Measurements from ENCODE around the gene PITX2.

The PITX2 gene

DNA sequence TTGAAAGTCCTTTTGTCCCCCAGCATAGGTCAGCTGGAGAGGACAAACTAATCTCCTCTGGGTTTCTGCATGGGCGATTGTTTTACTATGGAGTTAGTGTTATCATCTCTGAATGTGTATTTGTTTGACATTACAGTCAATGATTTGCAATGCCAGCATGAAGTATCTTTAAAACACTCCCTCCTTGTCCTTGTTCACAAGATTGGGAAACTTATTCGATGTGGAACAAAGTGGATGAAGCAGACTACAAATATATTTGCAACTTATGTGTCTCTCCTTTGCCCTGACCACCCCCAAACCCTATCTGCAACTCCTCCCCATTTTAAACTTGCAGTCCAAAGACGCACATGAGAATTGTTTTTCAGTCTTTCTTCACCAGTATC, 1.5 kb upstream of the PITX2 start:
- Histone ChIP-seq H3K4me3 (no peak overlapping the region), H3K9ac (no peak overlapping the region), H4K20me1 (no peaks in the 10 kb centered on the region), H3K9me3 (peaks cover 70% of the 10 kb centered on the region), H3K4me2 (no peak overlapping the region), H3K27ac (no peak overlapping the region), H3K36me3 (no peaks in the 10 kb centered on the region), H3K27me3 (peaks cover 98% of the 10 kb centered on the region), H3K4me1 (no peaks in the 10 kb centered on the region)
- no peak for TF ChIP-seq Cebpa-rat (IDR thresholded peaks at IDR 0.05)

DNA sequence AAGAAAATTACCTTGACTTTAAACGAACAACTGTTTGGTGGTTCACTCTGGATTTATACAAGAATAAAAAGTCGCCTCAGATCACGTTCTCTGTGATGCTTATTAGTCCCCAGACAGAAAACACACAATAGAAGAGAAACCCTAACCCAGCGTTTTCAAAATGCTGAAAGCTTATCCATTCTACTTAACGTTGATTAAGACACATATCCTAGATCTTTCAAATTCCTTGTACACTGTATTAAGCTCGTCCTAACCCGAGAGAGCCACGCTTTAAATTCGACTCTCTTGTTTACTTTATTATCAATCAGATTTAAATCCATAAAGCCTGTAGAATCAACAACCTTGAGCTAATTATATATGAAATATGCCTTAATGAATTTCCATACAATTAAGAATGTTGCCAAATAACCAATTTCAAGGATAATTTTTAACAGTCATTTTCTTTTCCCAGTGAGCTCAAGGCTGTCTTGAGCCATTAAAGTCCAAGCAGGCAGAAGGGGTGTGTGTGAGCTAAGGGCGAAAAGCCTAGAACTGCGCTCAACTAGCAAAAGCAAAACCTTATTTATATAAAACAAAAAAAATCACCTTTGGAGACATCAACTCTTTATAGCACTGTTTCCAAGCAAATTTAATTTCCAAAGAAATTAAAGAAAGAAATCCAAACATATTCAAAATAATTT, 981 bp upstream of the PITX2 start:
- no peak for TF ChIP-seq Cebpa-rat (IDR thresholded peaks at IDR 0.05)
- no peaks in the 10 kb centered on the region for H3K36me3 ChIP-seq
- H3K9me3 ChIP-seq, result peaks cover 70% of the 10 kb centered on the region
- no peak overlapping the region for H3K4me3 ChIP-seq
- no peaks in the 10 kb centered on the region for H4K20me1 ChIP-seq
- H3K9ac ChIP-seq, result no peak overlapping the region
- no peak overlapping the region for H3K4me2 ChIP-seq
- no peak overlapping the region for H3K27ac ChIP-seq
- H3K27me3 ChIP-seq, result peaks cover 98% of the 10 kb centered on the region
- no peaks in the 10 kb centered on the region for H3K4me1 ChIP-seq

DNA sequence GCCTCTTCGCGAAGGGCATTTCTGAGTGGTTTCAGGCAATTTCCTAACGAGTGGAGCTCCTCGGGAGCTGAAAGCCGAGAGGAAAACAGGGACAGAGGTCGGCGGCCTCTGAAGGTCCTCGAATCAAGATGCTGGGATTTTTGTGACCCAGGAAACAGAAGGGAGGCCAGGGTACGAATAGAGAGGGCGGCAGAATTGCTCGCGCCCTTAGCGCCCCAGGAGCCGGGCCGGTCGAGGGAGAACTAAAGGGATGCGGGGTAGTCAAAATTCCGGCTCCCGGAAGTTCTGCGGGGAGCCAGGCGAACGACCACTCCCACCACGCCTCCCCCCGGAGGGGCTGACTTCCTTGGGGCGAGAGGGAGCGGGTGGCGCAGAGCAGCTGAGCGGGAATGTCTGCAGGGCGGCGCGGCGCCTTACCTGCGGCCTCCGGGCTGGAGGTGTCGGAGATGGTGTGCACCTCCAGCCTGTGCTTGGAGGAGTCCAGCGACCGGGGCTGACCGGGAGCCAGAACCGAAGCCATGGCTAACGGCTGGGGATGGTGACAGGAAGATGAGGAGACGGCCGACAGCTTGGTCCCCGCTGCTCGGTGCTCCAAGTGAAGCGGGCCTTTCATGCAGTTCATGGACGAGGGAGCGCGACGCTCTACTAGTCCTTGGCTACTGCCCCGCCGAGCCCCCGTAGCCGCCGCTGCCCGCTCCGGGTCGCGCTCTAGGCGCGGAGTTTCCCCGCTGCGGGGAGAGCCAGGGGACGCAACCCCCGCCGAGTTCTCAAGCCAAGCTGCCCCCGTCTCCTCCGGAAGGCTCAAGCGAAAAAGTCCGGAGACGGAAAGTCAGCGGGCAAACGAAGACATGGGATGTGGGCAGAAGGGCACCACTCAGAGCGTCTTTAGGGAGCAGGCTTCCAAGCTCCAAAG, 782 bp downstream of the PITX2 start:
- no peak overlapping the region for H3K4me3 ChIP-seq
- no peaks in the 10 kb centered on the region for H3K36me3 ChIP-seq
- H3K9me3 ChIP-seq, result peaks cover 65% of the 10 kb centered on the region
- peaks cover 98% of the 10 kb centered on the region for H3K27me3 ChIP-seq
- H3K27ac ChIP-seq, result no peak overlapping the region
- TF ChIP-seq Cebpa-rat (IDR thresholded peaks at IDR 0.05), result no peak
- no peak overlapping the region for H3K9ac ChIP-seq
- H3K4me1 ChIP-seq, result no peaks in the 10 kb centered on the region
- no peak overlapping the region for H3K4me2 ChIP-seq
- 0 out of 2 replicates have a peak, but pooled peaks cover 3% of the 10 kb centered on the region for H4K20me1 ChIP-seq

DNA sequence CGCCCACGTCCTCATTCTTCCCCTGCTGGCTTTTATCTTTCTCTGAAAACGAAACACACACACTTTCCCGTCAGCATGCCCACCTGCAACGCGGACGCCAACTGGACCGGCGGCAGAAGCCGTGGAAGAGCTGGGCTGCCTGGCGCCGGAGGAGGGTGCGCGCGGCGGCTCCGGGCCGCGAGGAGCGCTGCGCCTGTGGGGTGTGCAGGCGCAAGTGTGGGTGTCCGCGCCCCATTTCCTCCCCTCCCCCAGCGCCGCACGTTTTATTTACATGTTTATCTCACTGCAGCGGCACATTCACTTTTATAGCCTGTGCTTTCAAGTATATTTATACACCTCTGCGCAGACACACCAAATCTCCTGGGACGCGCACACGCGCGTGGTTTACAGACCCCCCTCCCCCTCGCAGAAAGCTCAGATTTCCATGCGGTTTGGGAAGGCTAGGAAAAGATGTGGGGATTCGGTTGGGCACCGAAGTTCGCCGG, 1.5 kb downstream of the PITX2 start:
- no peak overlapping the region for H3K27ac ChIP-seq
- H4K20me1 ChIP-seq, result 0 out of 2 replicates have a peak, but pooled peaks cover 4% of the 10 kb centered on the region
- peaks cover 58% of the 10 kb centered on the region for H3K9me3 ChIP-seq
- H3K9ac ChIP-seq, result no peak overlapping the region
- H3K4me3 ChIP-seq, result 0 out of 2 replicates have a peak overlapping the region, but pooled peaks have one; percentile 7
- peaks cover 98% of the 10 kb centered on the region for H3K27me3 ChIP-seq
- no peaks in the 10 kb centered on the region for H3K4me1 ChIP-seq
- H3K36me3 ChIP-seq, result no peaks in the 10 kb centered on the region
- H3K4me2 ChIP-seq, result no peak overlapping the region
- TF ChIP-seq Cebpa-rat (IDR thresholded peaks at IDR 0.05), result no peak

DNA sequence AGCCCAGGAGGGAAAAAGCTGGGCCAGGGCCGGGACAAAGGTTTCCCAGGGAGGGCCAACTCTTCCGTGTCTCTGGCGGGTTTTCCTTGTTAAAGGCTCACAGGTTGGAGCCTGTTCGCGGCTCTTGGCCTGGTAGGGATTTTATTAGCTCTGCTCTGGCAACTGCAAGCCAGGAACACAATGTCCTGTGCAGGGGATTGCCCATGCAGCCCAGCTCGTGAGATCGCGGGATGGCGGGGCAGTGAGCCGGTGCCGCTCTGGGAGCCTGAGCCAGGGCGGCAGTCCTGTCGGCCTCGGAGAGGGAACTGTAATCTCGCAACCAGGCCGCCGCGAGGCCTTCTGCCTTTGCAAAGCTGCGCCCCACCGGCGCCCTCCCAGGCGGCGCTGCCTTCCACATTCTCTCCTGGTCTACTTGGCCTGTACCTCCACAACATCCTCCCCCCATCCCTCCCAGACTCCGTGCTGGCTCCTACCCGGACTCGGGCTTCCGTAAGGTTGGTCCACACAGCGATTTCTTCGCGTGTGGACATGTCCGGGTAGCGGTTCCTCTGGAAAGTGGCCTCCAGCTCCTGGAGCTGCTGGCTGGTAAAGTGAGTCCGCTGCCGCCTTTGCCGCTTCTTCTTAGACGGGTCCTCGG, 2.1 kb downstream of the PITX2 start:
- Histone ChIP-seq H3K4me2 (no peak overlapping the region), H3K27me3 (peaks cover 98% of the 10 kb centered on the region), H4K20me1 (0 out of 2 replicates have a peak, but pooled peaks cover 4% of the 10 kb centered on the region), H3K4me3 (0 out of 2 replicates have a peak overlapping the region, but pooled peaks have one; percentile 7), H3K9me3 (peaks cover 58% of the 10 kb centered on the region), H3K27ac (no peak overlapping the region), H3K4me1 (no peaks in the 10 kb centered on the region), H3K9ac (no peak overlapping the region), H3K36me3 (no peaks in the 10 kb centered on the region)
- no peak for TF ChIP-seq Cebpa-rat (IDR thresholded peaks at IDR 0.05)

DNA sequence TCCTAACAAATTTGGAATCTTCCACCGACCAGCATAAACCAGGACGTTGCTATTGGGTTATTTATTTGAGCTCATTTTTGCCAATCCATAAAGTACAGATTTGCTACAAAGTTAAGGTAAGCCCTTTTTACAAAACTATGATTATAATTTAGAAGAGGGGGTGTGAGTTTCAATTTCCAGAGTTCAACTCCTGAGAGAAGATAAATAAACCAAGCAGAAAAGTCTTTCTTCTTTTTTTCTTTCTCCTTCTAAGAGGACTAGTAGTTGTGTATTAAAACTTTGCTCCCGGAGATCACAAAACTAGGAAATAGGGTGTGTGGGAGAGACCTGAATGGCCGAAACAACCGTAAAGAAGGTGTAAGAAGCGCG, 2.6 kb downstream of the PITX2 start:
- Histone ChIP-seq H3K27me3 (peaks cover 98% of the 10 kb centered on the region), H3K9me3 (peaks cover 63% of the 10 kb centered on the region), H4K20me1 (0 out of 2 replicates have a peak, but pooled peaks cover 4% of the 10 kb centered on the region), H3K4me1 (no peaks in the 10 kb centered on the region), H3K4me2 (no peak overlapping the region), H3K9ac (no peak overlapping the region), H3K36me3 (no peaks in the 10 kb centered on the region), H3K27ac (no peak overlapping the region), H3K4me3 (no peak overlapping the region)
- TF ChIP-seq Cebpa-rat (IDR thresholded peaks at IDR 0.05), result no peak

DNA sequence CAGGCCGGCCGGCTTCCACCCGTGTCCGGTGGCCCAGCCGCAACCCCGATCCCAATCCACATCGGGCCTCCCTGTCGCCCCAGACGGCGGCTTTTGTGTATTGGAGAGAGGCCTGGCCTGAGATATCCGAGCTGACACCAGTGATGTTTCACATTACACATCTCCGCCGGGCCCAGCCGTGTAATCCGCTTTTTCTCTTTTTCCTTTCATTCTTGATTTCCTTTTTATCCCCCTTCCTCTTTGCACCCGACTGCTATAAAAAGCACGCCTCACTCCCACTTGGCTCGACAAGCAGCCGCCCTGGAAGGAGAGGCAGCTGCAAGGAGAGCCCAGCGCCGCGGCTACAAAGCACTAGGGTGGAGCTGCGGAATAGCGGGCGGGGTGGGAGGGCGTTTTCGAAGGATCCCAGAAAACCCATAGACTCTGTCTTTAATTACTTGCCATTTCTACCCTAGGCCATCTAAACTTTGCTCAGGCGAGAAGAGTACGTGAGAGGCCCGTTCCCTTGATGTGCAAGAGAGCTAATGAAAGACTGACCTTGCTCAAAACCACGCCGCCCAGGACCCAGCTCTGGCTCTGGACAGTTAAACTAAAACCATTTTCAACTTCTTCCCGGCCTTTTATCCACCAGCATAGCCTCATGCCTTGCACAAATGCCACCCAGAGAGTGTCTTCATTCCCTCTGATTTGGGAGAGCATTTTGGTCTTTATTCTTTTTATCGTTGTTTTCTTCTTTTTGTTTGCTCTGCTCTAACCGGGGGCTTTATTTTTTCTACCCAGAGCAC, 3.2 kb downstream of the PITX2 start:
- no peaks in the 10 kb centered on the region for H3K4me1 ChIP-seq
- TF ChIP-seq Cebpa-rat (IDR thresholded peaks at IDR 0.05), result no peak
- H4K20me1 ChIP-seq, result 0 out of 2 replicates have a peak, but pooled peaks cover 4% of the 10 kb centered on the region
- no peak overlapping the region for H3K4me2 ChIP-seq
- H3K27me3 ChIP-seq, result peaks cover 98% of the 10 kb centered on the region
- H3K36me3 ChIP-seq, result no peaks in the 10 kb centered on the region
- H3K27ac ChIP-seq, result no peak overlapping the region
- H3K9ac ChIP-seq, result no peak overlapping the region
- peaks cover 70% of the 10 kb centered on the region for H3K9me3 ChIP-seq
- H3K4me3 ChIP-seq, result no peak overlapping the region

DNA sequence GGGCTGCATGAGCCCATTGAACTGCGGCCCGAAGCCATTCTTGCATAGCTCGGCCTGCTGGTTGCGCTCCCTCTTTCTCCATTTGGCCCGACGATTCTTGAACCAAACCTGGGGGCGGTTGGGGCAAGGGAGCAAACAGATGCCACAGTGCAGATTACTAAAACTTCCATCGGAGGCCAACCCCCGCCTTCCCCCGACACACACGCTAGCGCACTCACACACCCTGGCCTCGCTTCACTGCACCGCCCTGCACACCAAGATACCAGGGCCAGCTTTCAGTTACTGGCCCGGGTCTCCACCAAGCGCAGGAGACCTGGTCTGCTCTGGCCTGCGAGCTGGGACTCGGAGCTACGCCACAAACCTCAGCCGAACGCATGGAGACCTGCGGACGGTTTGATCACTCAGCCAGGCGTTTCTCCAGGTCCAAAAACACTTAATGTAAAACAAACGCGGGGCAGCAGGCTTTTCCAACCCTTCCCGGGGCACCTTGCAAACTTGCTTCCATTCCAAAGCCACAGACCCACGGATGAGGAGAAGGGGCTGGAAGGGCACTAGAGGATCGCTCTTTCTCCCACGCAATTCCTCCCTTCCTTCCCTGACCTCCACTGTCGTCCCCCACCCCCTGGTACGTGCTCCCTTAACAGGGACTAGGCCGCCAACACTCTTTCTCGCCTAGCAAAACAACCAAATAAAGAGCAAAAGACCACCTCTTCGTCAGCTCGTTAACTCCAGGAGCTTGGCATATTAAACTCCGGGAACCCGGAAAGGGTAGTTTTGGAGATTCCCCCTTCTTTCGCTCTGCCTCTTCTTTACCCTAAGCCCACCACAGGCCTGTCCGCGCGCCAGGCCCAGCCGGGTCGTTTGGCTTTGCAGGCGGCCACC, 4.1 kb downstream of the PITX2 start:
- Histone ChIP-seq H3K27me3 (peaks cover 98% of the 10 kb centered on the region), H3K27ac (no peak overlapping the region), H3K9ac (no peak overlapping the region), H3K4me2 (no peak overlapping the region), H4K20me1 (0 out of 2 replicates have a peak, but pooled peaks cover 4% of the 10 kb centered on the region), H3K9me3 (peaks cover 77% of the 10 kb centered on the region), H3K36me3 (no peaks in the 10 kb centered on the region), H3K4me3 (no peak overlapping the region), H3K4me1 (no peaks in the 10 kb centered on the region)
- no peak for TF ChIP-seq Cebpa-rat (IDR thresholded peaks at IDR 0.05)
